ENCODE data around the gene TARS3. TPM values are rescaled to one million over a fixed set of nuclear protein-coding genes. Genes with fewer than 3 reads are reported as not detected.

TARS3 gene
- total and polyA plus RNA-seq, 11 donors = 8.3 to 44.3 (median 32.5) TPM

GRCh38 chr15:101615986-101616848 lies 108.1 kb downstream of the TARS3 start:
- H3K4me1 ChIP-seq = peaks cover 0 to 81% (median 41%) of the 10 kb centered on the region in 12 donors
- WGBS, 4 donors = 31 to 39% (median 37%) methylated on average over 24 to 25 of the region's 25 CpGs
- H3K27ac ChIP-seq = peak overlapping the region in 8 of 12 donors; percentile 4 to 77 (median 36)
- H3K4me3 ChIP-seq = peak overlapping the region in 5 of 12 donors; percentile 3 to 22 (median 13)
- no peaks in the 10 kb centered on the region for H3K9me3 ChIP-seq
- peak; percentile 45 to 69 (median 60) for ATAC-seq
- H3K27me3 ChIP-seq = no peaks in the 10 kb centered on the region
- DNase-seq = peak; percentile 60 to 87 (median 81)
- intact Hi-C loops (cut with DNase I) = loop anchor here in 1 of 10 donors (5.0 kb wide), 1 partner anchor 89 kb away; no protein-coding TSS in a partner anchor
- TF ChIP-seq, protein P1, sequence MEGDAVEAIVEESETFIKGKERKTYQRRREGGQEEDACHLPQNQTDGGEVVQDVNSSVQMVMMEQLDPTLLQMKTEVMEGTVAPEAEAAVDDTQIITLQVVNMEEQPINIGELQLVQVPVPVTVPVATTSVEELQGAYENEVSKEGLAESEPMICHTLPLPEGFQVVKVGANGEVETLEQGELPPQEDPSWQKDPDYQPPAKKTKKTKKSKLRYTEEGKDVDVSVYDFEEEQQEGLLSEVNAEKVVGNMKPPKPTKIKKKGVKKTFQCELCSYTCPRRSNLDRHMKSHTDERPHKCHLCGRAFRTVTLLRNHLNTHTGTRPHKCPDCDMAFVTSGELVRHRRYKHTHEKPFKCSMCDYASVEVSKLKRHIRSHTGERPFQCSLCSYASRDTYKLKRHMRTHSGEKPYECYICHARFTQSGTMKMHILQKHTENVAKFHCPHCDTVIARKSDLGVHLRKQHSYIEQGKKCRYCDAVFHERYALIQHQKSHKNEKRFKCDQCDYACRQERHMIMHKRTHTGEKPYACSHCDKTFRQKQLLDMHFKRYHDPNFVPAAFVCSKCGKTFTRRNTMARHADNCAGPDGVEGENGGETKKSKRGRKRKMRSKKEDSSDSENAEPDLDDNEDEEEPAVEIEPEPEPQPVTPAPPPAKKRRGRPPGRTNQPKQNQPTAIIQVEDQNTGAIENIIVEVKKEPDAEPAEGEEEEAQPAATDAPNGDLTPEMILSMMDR (IDR thresholded peaks at IDR 0.05) = no peak
- no peak for TF ChIP-seq POLR2A (IDR thresholded peaks at IDR 0.05)
- H3K36me3 ChIP-seq = no peaks in the 10 kb centered on the region

DNA sequence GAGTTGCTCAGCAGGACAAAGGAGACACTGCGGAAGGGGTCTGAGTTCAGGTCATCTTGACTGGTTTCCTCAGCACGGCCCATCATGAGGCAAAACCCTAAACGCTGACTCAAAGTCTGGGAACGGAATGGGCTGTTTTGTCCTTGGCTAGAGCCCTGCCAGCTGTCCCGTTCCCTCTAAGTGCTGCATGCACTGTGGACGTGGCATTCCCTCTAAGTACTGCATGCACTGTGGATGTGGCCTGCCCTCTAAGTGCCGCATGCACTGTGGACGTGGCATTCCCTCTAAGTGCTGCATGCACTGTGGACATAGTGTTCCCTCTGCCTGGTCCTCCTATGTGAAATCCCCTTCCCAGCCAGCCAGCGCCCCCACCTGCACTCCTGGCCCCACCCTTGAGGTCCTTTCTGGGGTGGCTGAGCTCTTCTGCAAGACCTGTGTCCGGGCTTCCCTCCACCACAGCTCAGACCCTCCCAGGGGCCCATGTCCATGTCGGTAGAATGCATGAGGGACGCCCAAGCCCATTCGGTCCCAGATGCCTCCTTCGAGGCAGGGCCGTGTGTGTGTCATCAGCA lies 108.8 kb downstream of the TARS3 start:
- Histone ChIP-seq H3K27ac (peak overlapping the region in 5 of 12 donors; percentile 13 to 77 (median 42)), H3K36me3 (no peaks in the 10 kb centered on the region), H3K4me1 (peaks cover 0 to 78% (median 41%) of the 10 kb centered on the region in 12 donors), H3K4me3 (peak overlapping the region in 2 of 12 donors; percentile 3 to 12), H3K27me3 (no peaks in the 10 kb centered on the region), H3K9me3 (no peaks in the 10 kb centered on the region)
- ATAC-seq (peak; percentile 30 to 62 (median 44)), DNase-seq (peak in 1 of 5 donors; percentile 65)
- intact Hi-C loops (cut with DNase I) = loop anchor here in 1 of 10 donors (5.0 kb wide), 1 partner anchor 88 kb away; no protein-coding TSS in a partner anchor
- no peak for TF ChIP-seq POLR2A (IDR thresholded peaks at IDR 0.05)
- TF ChIP-seq, protein P1 (IDR thresholded peaks at IDR 0.05) = no peak
- 57 to 77% (median 60%) methylated on average over 12 to 15 of the region's 15 CpGs for WGBS, 4 donors

DNA sequence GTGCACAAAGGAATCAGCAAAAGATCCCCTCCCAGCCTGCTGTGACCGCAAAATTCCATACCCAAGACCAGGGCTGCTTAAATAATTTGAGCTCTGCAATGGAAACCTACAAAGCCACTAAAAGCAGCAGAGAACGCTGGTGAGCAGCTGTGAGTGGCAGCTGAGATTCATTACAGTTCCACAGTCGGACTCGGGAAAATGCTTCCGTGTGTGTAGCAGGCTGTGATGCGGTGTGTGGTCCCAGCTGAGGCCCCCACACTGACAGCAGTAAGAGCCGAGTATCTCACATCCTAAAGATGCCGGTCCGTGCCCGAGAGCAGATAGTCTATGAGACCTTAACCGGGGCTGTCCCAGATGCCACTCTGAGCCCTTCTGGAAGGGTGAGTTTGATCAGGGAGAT lies 109.5 kb downstream of the TARS3 start:
- intact Hi-C loops (cut with DNase I) = loop anchor here in 1 of 10 donors (5.0 kb wide), 1 partner anchor 87 kb away; no protein-coding TSS in a partner anchor
- no peaks in the 10 kb centered on the region for H3K9me3 ChIP-seq
- no peak for ATAC-seq
- TF ChIP-seq POLR2A (IDR thresholded peaks at IDR 0.05) = no peak
- TF ChIP-seq, protein P1 (IDR thresholded peaks at IDR 0.05) = no peak
- peak overlapping the region in 4 of 12 donors; percentile 32 to 77 (median 61) for H3K27ac ChIP-seq
- H3K4me3 ChIP-seq = no peak overlapping the region
- H3K27me3 ChIP-seq = no peaks in the 10 kb centered on the region
- peaks cover 0 to 72% (median 41%) of the 10 kb centered on the region in 12 donors for H3K4me1 ChIP-seq
- no peak for DNase-seq
- WGBS, 4 donors = 82 to 94% (median 89%) methylated on average over 10 to 11 of the region's 11 CpGs
- no peaks in the 10 kb centered on the region for H3K36me3 ChIP-seq

All from heart left ventricle (tissue), 16 donors.